ENCODE data around the gene ITGA8. TPM values are rescaled to one million over a fixed set of nuclear protein-coding genes. Genes with fewer than 3 reads are reported as not detected.
A peak's percentile ranks its signal among the peaks of the same experiment; 100 is the strongest.
"Not testable (repeated sequence)": the region's sequence is repeated elsewhere in the genome, so short reads cannot be mapped to it uniquely, and the experiment has no call there.

ITGA8 gene
- polyA plus RNA-seq, 2 donors: 2.5 to 3.6 TPM

GRCh38 chr10:15660990-15661389 is 58.7 kb downstream of the ITGA8 start:
- Histone ChIP-seq H3K9me3 (ENCODE audit: control insufficient read depth in 2 of 2, insufficient read depth in 1 of 2, low read depth in 1 of 2, low read length in 1 of 2) (peaks cover 4% of the 10 kb centered on the region in 2 donors), H3K36me3 (ENCODE audit: control insufficient read depth in 2 of 2, insufficient read depth in 2 of 2, low read length in 1 of 2) (no peaks in the 10 kb centered on the region), H3K4me1 (ENCODE audit: control insufficient read depth in 2 of 2, insufficient read depth in 2 of 2, low read length in 1 of 2) (no peaks in the 10 kb centered on the region), H3K27me3 (ENCODE audit: control insufficient read depth in 1 of 2, insufficient read depth in 2 of 2, low read length in 2 of 2) (no peaks in the 10 kb centered on the region), H3K4me3 (ENCODE audit: low read depth in 1 of 2, low read length in 2 of 2) (no peak overlapping the region), H3K27ac (ENCODE audit: low read depth in 2 of 2, low read length in 1 of 2) (no peak overlapping the region)
- WGBS, 2 donors: 53 to 55% methylated on average over 5 of the region's 5 CpGs

DNA sequence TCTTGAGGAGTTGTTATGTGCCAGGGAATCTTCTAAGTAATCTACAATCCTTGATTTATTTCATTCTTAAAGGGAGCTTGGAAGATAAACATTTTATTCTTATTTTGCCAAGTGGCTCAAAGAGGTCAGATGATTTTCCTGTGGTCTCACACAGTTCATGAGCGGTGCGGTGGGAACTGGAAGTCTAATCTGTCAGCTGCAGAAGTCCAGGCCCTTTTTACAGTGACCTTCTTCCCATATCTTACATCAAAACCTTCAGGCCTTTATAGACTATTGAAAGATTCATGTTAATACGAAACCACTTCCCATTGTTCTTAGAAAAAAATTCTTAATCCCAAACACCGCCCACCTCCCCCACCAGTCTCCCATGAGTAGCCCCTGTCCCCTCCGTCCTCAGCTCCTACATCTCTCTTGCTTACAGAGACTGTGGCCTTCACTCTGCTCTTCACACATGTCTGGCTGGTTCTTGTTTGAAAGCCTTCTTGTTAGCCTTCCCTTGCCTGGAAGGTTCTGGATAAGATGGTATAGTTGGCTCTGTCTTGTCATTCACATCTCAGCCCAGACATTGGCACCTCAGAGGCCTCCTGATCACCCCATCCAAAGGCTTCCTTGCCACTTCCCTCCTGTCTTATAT is 61.5 kb downstream of the ITGA8 start:
- H3K9me3 ChIP-seq (ENCODE audit: control insufficient read depth in 2 of 2, insufficient read depth in 1 of 2, low read depth in 1 of 2, low read length in 1 of 2): peaks cover 4% of the 10 kb centered on the region in 2 donors
- H3K27ac ChIP-seq (ENCODE audit: low read depth in 2 of 2, low read length in 1 of 2): no peak overlapping the region
- no peaks in the 10 kb centered on the region for H3K27me3 ChIP-seq (ENCODE audit: control insufficient read depth in 1 of 2, insufficient read depth in 2 of 2, low read length in 2 of 2)
- H3K4me3 ChIP-seq (ENCODE audit: low read depth in 1 of 2, low read length in 2 of 2): no peak overlapping the region
- WGBS, 2 donors: 51 to 52% methylated on average over 5 of the region's 5 CpGs
- no peaks in the 10 kb centered on the region for H3K36me3 ChIP-seq (ENCODE audit: control insufficient read depth in 2 of 2, insufficient read depth in 2 of 2, low read length in 1 of 2)
- no peaks in the 10 kb centered on the region for H3K4me1 ChIP-seq (ENCODE audit: control insufficient read depth in 2 of 2, insufficient read depth in 2 of 2, low read length in 1 of 2)

- 80 to 91% methylated on average over 4 of the region's 4 CpGs for WGBS, 2 donors
- Histone ChIP-seq H3K36me3 (ENCODE audit: control insufficient read depth in 2 of 2, insufficient read depth in 2 of 2, low read length in 1 of 2) (no peaks in the 10 kb centered on the region), H3K9me3 (ENCODE audit: control insufficient read depth in 2 of 2, insufficient read depth in 1 of 2, low read depth in 1 of 2, low read length in 1 of 2) (no peaks in the 10 kb centered on the region), H3K4me1 (ENCODE audit: control insufficient read depth in 2 of 2, insufficient read depth in 2 of 2, low read length in 1 of 2) (no peaks in the 10 kb centered on the region), H3K27me3 (ENCODE audit: control insufficient read depth in 1 of 2, insufficient read depth in 2 of 2, low read length in 2 of 2) (no peaks in the 10 kb centered on the region), H3K4me3 (ENCODE audit: low read depth in 1 of 2, low read length in 2 of 2) (no peak overlapping the region), H3K27ac (ENCODE audit: low read depth in 2 of 2, low read length in 1 of 2) (peak overlapping the region in 1 of 2 donors; percentile 7)
Measured at GRCh38 chr10:15652757-15653156, 67.0 kb downstream of the ITGA8 start.

GRCh38 chr10:15652117-15652516 is 67.6 kb downstream of the ITGA8 start:
- no peaks in the 10 kb centered on the region for H3K27me3 ChIP-seq (ENCODE audit: control insufficient read depth in 1 of 2, insufficient read depth in 2 of 2, low read length in 2 of 2)
- no peaks in the 10 kb centered on the region for H3K36me3 ChIP-seq (ENCODE audit: control insufficient read depth in 2 of 2, insufficient read depth in 2 of 2, low read length in 1 of 2)

DNA sequence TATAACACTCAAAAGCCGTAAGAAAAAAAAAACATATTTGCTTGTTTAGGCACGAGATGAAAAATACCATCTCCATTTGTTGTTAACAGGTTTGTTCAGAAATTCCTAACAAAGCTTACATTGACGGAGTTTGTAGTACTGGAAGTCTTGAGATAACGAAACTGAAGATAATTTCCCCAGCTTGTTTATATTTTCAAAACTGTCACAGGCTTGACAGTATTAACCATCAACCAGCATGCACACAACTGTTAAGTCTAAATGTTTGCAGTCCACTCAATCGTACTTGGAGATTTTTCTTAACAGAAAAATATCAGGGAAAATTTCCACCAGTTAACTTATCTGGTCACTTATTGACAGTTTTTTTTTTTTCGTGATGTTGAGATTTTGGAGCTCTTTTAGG is 68.5 kb downstream of the ITGA8 start:
- Histone ChIP-seq H3K9me3 (ENCODE audit: control insufficient read depth in 2 of 2, insufficient read depth in 1 of 2, low read depth in 1 of 2, low read length in 1 of 2) (no peaks in the 10 kb centered on the region), H3K4me1 (ENCODE audit: control insufficient read depth in 2 of 2, insufficient read depth in 2 of 2, low read length in 1 of 2) (no peaks in the 10 kb centered on the region), H3K27me3 (ENCODE audit: control insufficient read depth in 1 of 2, insufficient read depth in 2 of 2, low read length in 2 of 2) (no peaks in the 10 kb centered on the region), H3K4me3 (ENCODE audit: low read depth in 1 of 2, low read length in 2 of 2) (no peak overlapping the region), H3K36me3 (ENCODE audit: control insufficient read depth in 2 of 2, insufficient read depth in 2 of 2, low read length in 1 of 2) (no peaks in the 10 kb centered on the region), H3K27ac (ENCODE audit: low read depth in 2 of 2, low read length in 1 of 2) (no peak overlapping the region)
- WGBS, 2 donors: 41 to 42% methylated on average over 6 of the region's 6 CpGs

More at GRCh38 chr10:15652117-15652516, 67.6 kb downstream of the ITGA8 start:
- Histone ChIP-seq H3K4me1 (ENCODE audit: control insufficient read depth in 2 of 2, insufficient read depth in 2 of 2, low read length in 1 of 2) (no peaks in the 10 kb centered on the region), H3K27ac (ENCODE audit: low read depth in 2 of 2, low read length in 1 of 2) (no peak overlapping the region), H3K4me3 (ENCODE audit: low read depth in 1 of 2, low read length in 2 of 2) (no peak overlapping the region), H3K9me3 (ENCODE audit: control insufficient read depth in 2 of 2, insufficient read depth in 1 of 2, low read depth in 1 of 2, low read length in 1 of 2) (no peaks in the 10 kb centered on the region)
- 77 to 78% methylated on average over 7 of the region's 7 CpGs for WGBS, 2 donors

- WGBS, 2 donors: 26 to 48% methylated on average over 2 of the region's 2 CpGs
- no peaks in the 10 kb centered on the region for H3K4me1 ChIP-seq (ENCODE audit: control insufficient read depth in 2 of 2, insufficient read depth in 2 of 2, low read length in 1 of 2)
- H3K9me3 ChIP-seq (ENCODE audit: control insufficient read depth in 2 of 2, insufficient read depth in 1 of 2, low read depth in 1 of 2, low read length in 1 of 2): peaks cover 0 to 4% of the 10 kb centered on the region in 2 donors
- H3K27me3 ChIP-seq (ENCODE audit: control insufficient read depth in 1 of 2, insufficient read depth in 2 of 2, low read length in 2 of 2): no peaks in the 10 kb centered on the region
- H3K36me3 ChIP-seq (ENCODE audit: control insufficient read depth in 2 of 2, insufficient read depth in 2 of 2, low read length in 1 of 2): no peaks in the 10 kb centered on the region
- no peak overlapping the region for H3K27ac ChIP-seq (ENCODE audit: low read depth in 2 of 2, low read length in 1 of 2)
- H3K4me3 ChIP-seq (ENCODE audit: low read depth in 1 of 2, low read length in 2 of 2): no peak overlapping the region
Measured at GRCh38 chr10:15642095-15642494, 77.6 kb downstream of the ITGA8 start.

DNA sequence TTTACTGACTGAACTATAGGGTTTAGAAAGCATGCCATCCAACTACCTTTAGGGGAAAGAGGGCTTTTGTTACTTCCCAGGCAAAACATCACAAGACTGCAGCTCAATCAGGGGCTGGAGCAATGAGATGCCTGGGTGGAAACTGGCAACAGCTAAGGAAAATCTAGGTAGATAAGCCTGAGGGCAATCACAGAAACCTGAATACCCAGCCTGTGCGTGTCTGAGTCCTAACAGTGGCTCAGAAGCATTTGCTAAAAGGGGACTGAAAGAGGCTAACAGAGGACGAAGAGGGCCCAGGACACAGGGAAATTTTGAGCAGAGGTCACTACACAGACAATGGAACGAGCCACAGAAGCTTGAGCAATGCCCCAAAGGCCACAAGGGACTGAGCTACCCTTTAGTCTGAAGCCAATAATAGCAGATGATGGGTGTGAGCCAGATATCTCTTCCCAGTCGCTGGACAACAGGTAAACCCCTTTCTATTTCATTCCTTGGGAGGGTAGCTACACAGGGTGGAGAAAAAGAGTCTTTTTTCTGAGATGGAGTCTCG is 79.1 kb downstream of the ITGA8 start:
- no peaks in the 10 kb centered on the region for H3K36me3 ChIP-seq (ENCODE audit: control insufficient read depth in 2 of 2, insufficient read depth in 2 of 2, low read length in 1 of 2)
- no peak overlapping the region for H3K27ac ChIP-seq (ENCODE audit: low read depth in 2 of 2, low read length in 1 of 2)
- 61 to 63% methylated on average over 5 of the region's 5 CpGs for WGBS, 2 donors
- H3K4me1 ChIP-seq (ENCODE audit: control insufficient read depth in 2 of 2, insufficient read depth in 2 of 2, low read length in 1 of 2): no peaks in the 10 kb centered on the region
- no peak overlapping the region for H3K4me3 ChIP-seq (ENCODE audit: low read depth in 1 of 2, low read length in 2 of 2)
- peaks cover 0 to 4% of the 10 kb centered on the region in 2 donors for H3K9me3 ChIP-seq (ENCODE audit: control insufficient read depth in 2 of 2, insufficient read depth in 1 of 2, low read depth in 1 of 2, low read length in 1 of 2)
- H3K27me3 ChIP-seq (ENCODE audit: control insufficient read depth in 1 of 2, insufficient read depth in 2 of 2, low read length in 2 of 2): no peaks in the 10 kb centered on the region

- Histone ChIP-seq H3K27ac (ENCODE audit: low read depth in 2 of 2, low read length in 1 of 2) (no peak overlapping the region), H3K4me1 (ENCODE audit: control insufficient read depth in 2 of 2, insufficient read depth in 2 of 2, low read length in 1 of 2) (no peaks in the 10 kb centered on the region), H3K9me3 (ENCODE audit: control insufficient read depth in 2 of 2, insufficient read depth in 1 of 2, low read depth in 1 of 2, low read length in 1 of 2) (peaks cover 0 to 4% of the 10 kb centered on the region in 2 donors), H3K27me3 (ENCODE audit: control insufficient read depth in 1 of 2, insufficient read depth in 2 of 2, low read length in 2 of 2) (no peaks in the 10 kb centered on the region), H3K36me3 (ENCODE audit: control insufficient read depth in 2 of 2, insufficient read depth in 2 of 2, low read length in 1 of 2) (no peaks in the 10 kb centered on the region), H3K4me3 (ENCODE audit: low read depth in 1 of 2, low read length in 2 of 2) (no peak overlapping the region)
- 78 to 82% methylated on average over 3 of the region's 3 CpGs for WGBS, 2 donors
Measured at GRCh38 chr10:15636446-15636845, 83.3 kb downstream of the ITGA8 start.

- 53 to 55% methylated on average over 4 of the region's 4 CpGs for WGBS, 2 donors
Measured at GRCh38 chr10:15632456-15633091, 87.1 kb downstream of the ITGA8 start.

GRCh38 chr10:15631205-15631604 is 88.5 kb downstream of the ITGA8 start:
- not testable (repeated sequence) for H3K27me3 ChIP-seq (ENCODE audit: control insufficient read depth in 1 of 2, insufficient read depth in 2 of 2, low read length in 2 of 2); H3K9me3 ChIP-seq (ENCODE audit: control insufficient read depth in 2 of 2, insufficient read depth in 1 of 2, low read depth in 1 of 2, low read length in 1 of 2); H3K36me3 ChIP-seq (ENCODE audit: control insufficient read depth in 2 of 2, insufficient read depth in 2 of 2, low read length in 1 of 2); H3K27ac ChIP-seq (ENCODE audit: low read depth in 2 of 2, low read length in 1 of 2); H3K4me1 ChIP-seq (ENCODE audit: control insufficient read depth in 2 of 2, insufficient read depth in 2 of 2, low read length in 1 of 2); H3K4me3 ChIP-seq (ENCODE audit: low read depth in 1 of 2, low read length in 2 of 2)
- 89 to 95% methylated on average over 3 of the region's 3 CpGs for WGBS, 2 donors

More at GRCh38 chr10:15632456-15633091, 87.1 kb downstream of the ITGA8 start:
- Histone ChIP-seq H3K36me3 (ENCODE audit: control insufficient read depth in 2 of 2, insufficient read depth in 2 of 2, low read length in 1 of 2) (no peaks in the 10 kb centered on the region), H3K27me3 (ENCODE audit: control insufficient read depth in 1 of 2, insufficient read depth in 2 of 2, low read length in 2 of 2) (no peaks in the 10 kb centered on the region), H3K4me1 (ENCODE audit: control insufficient read depth in 2 of 2, insufficient read depth in 2 of 2, low read length in 1 of 2) (no peaks in the 10 kb centered on the region), H3K4me3 (ENCODE audit: low read depth in 1 of 2, low read length in 2 of 2) (no peak overlapping the region), H3K27ac (ENCODE audit: low read depth in 2 of 2, low read length in 1 of 2) (no peak overlapping the region), H3K9me3 (ENCODE audit: control insufficient read depth in 2 of 2, insufficient read depth in 1 of 2, low read depth in 1 of 2, low read length in 1 of 2) (no peaks in the 10 kb centered on the region)

Data from esophagus (tissue), 2 donors.